HL-60 (cell line): ENCODE measurements around the gene CNOT9.

ENCODE experiments used
- CTCF ChIP-seq: IDR thresholded peaks from one replicate; pipeline ENCODE4 v1.5.1; 2011; ENCODE audit warnings: low read length, control low read depth, inconsistent platforms; ENCODE audit not compliant: insufficient read depth
- GABPA ChIP-seq: IDR thresholded peaks from 2 replicates; pipeline ENCODE4 v1.6.1; 2012; ENCODE audit warnings: low read depth
- POLR2AphosphoS5 ChIP-seq: IDR thresholded peaks from 2 replicates; pipeline ENCODE4 v1.6.1; 2012; ENCODE audit warnings: low read depth
- REST ChIP-seq: IDR thresholded peaks from 2 replicates; pipeline ENCODE4 v1.6.1; 2012; ENCODE audit warnings: low read depth; ENCODE audit not compliant: insufficient replicate concordance
- SPI1 ChIP-seq: IDR thresholded peaks from 2 replicates; pipeline ENCODE4 v1.6.1; 2012; ENCODE audit warnings: low read depth, mild to moderate bottlenecking, borderline replicate concordance

GRCh38 chr2:218547978-218548377, 20.7 kb upstream of the CNOT9 start:
- no peak for TF ChIP-seq CTCF
- no peak for TF ChIP-seq POLR2AphosphoS5
- no peak for TF ChIP-seq REST
- TF ChIP-seq GABPA: no peak
- TF ChIP-seq SPI1: peak; percentile 80
